GM18508 (cell line): ENCODE results near the gene ERCC4.

ENCODE experiments used
- ATAC-seq: cut with Tn5 transposase; IDR thresholded peaks from one replicate; pipeline ENCODE4 v1.9.1; 2021; ENCODE audit warnings: moderate number of reproducible peaks; ENCODE audit not compliant: insufficient read depth, unreplicated experiment

ERCC4 gene

GRCh38 chr16:13984794-13985193, 64.8 kb downstream of the ERCC4 start:
- ATAC-seq: no peak

- no peak for ATAC-seq
Observed at GRCh38 chr16:13988038-13988437, 68.1 kb downstream of the ERCC4 start.

- no peak for ATAC-seq
Observed at GRCh38 chr16:13992322-13992721, 72.4 kb downstream of the ERCC4 start.

- no peak for ATAC-seq
Observed at GRCh38 chr16:13992976-13993375, 73.0 kb downstream of the ERCC4 start.

GRCh38 chr16:13994239-13995106, 74.5 kb downstream of the ERCC4 start:
- ATAC-seq: no peak

GRCh38 chr16:13995194-13995593, 75.2 kb downstream of the ERCC4 start:
- ATAC-seq: no peak

- ATAC-seq: no peak
Observed at GRCh38 chr16:13996778-13997288, 76.9 kb downstream of the ERCC4 start.

- ATAC-seq: no peak
Observed at GRCh38 chr16:13997526-13997925, 77.6 kb downstream of the ERCC4 start.

GRCh38 chr16:13997933-13998332, 78.0 kb downstream of the ERCC4 start:
- ATAC-seq: peak; percentile 73

GRCh38 chr16:13999071-13999894, 79.3 kb downstream of the ERCC4 start:
- no peak for ATAC-seq

- ATAC-seq: no peak
Observed at GRCh38 chr16:13999895-14000425, 80.0 kb downstream of the ERCC4 start.

- no peak for ATAC-seq
Observed at GRCh38 chr16:14001521-14001920, 81.6 kb downstream of the ERCC4 start.
